HG03159 (cell line): Measurements from ENCODE around the gene DBR1.
A peak's percentile ranks its signal among the peaks of the same experiment; 100 is the strongest.
"Not testable (repeated sequence)": the region's sequence is repeated elsewhere in the genome, so short reads cannot be mapped to it uniquely, and the experiment has no call there.

Experiments used
- ATAC-seq: cut with Tn5 transposase; IDR thresholded peaks from one replicate; pipeline ENCODE4 v1.9.1; 2021; ENCODE audit warnings: mild to moderate bottlenecking, moderate library complexity; ENCODE audit not compliant: unreplicated experiment

Gene DBR1

GRCh38 chr3:138186803-138187295, 12.1 kb upstream of the DBR1 start:
- peak; percentile 31 for ATAC-seq

- no peak for ATAC-seq
Observed at GRCh38 chr3:138186221-138186620, 11.5 kb upstream of the DBR1 start.

GRCh38 chr3:138184994-138185393, 10.3 kb upstream of the DBR1 start:
- no peak for ATAC-seq

GRCh38 chr3:138180375-138181029, 5.8 kb upstream of the DBR1 start:
- peak; percentile 77 for ATAC-seq

- ATAC-seq = peak; percentile 3
Observed at GRCh38 chr3:138173769-138174420, 826 bp downstream of the DBR1 start.

- no peak for ATAC-seq
Observed at GRCh38 chr3:138172625-138173024, 2.1 kb downstream of the DBR1 start.

- ATAC-seq = no peak
Observed at GRCh38 chr3:138165061-138165460, 9.7 kb downstream of the DBR1 start.

GRCh38 chr3:138157743-138158142, 17.0 kb downstream of the DBR1 start:
- no peak for ATAC-seq

GRCh38 chr3:138154534-138154933, 20.2 kb downstream of the DBR1 start:
- ATAC-seq = no peak

GRCh38 chr3:138148503-138148902, 26.2 kb downstream of the DBR1 start:
- ATAC-seq = no peak

- ATAC-seq = not testable (repeated sequence)
Observed at GRCh38 chr3:138142181-138142580, 32.5 kb downstream of the DBR1 start.

- ATAC-seq = no peak
Observed at GRCh38 chr3:138140940-138141339, 33.8 kb downstream of the DBR1 start.

- no peak for ATAC-seq
Observed at GRCh38 chr3:138139691-138140090, 35.0 kb downstream of the DBR1 start.

GRCh38 chr3:138137861-138138260, 36.9 kb downstream of the DBR1 start:
- no peak for ATAC-seq

GRCh38 chr3:138136201-138136600, 38.5 kb downstream of the DBR1 start:
- no peak for ATAC-seq

- no peak for ATAC-seq
Observed at GRCh38 chr3:138135833-138136194, 38.9 kb downstream of the DBR1 start.

GRCh38 chr3:138135146-138135832, 39.4 kb downstream of the DBR1 start:
- ATAC-seq = no peak

- no peak for ATAC-seq
Observed at GRCh38 chr3:138132239-138132638, 42.5 kb downstream of the DBR1 start, which contains the start of gene A4GNT. Gene A4GNT, minus strand, starts transcription at chr3:138132390. Its CDS starts 1,134 bp downstream, at chr3:138131256.

- no peak for ATAC-seq
Observed at GRCh38 chr3:138127636-138128365, 46.9 kb downstream of the DBR1 start.

GRCh38 chr3:138125548-138126221, 49.0 kb downstream of the DBR1 start:
- no peak for ATAC-seq
